Transverse colon (tissue), 4 donors: Measurements from ENCODE around the gene WDR76. TPM values are rescaled to one million over a fixed set of nuclear protein-coding genes. Genes with fewer than 3 reads are reported as not detected.
"Not testable (repeated sequence)": the region's sequence is repeated elsewhere in the genome, so short reads cannot be mapped to it uniquely, and the experiment has no call there.

Experiments used
- DNase-seq: peaks from one replicate; pipeline ENCODE4 v3.0.0-alpha.2; 2019
- H3K27ac ChIP-seq, 4 donors: fragments of 200-600 bp; sonication (generic); 2 replicates each; pipeline ENCODE4 v1.5.1; 2016 to 2018; ENCODE audit warnings: inconsistent platforms in 4 of 4
- H3K27me3 ChIP-seq: fragments of 200-600 bp; sonication (generic); 2 replicates; pipeline ENCODE4 v1.5.1; 2017; ENCODE audit warnings: inconsistent platforms
- H3K36me3 ChIP-seq, 4 donors: fragments of 200-600 bp; sonication (generic); 2 replicates each; pipeline ENCODE4 v1.5.1; 2017 to 2019; ENCODE audit warnings: inconsistent platforms in 4 of 4
- H3K4me1 ChIP-seq, 4 donors: fragments of 200-600 bp; sonication (generic); 2 replicates each; pipeline ENCODE4 v1.5.1; 2017 to 2020; ENCODE audit warnings: inconsistent platforms in 4 of 4
- H3K4me3 ChIP-seq, 4 donors: fragments of 200-600 bp; sonication (generic); 1 replicate in 1 of 4; 2 replicates in 3 of 4; pipeline versions ENCODE4 v1.5.1 to v1.6.1; 2017 to 2019; ENCODE audit warnings: inconsistent platforms in 4 of 4
- H3K9me3 ChIP-seq, 2 donors: fragments of 200-600 bp; sonication (generic); 2 replicates each; pipeline ENCODE4 v1.5.1; 2017 to 2019; ENCODE audit warnings: inconsistent platforms in 2 of 2
- EP300 ChIP-seq: sonication (generic); formaldehyde crosslinking; IDR thresholded peaks from one replicate; pipeline ENCODE4 v1.6.1; 2017; ENCODE audit warnings: antibody characterized with exemption, low read depth
- POLR2A ChIP-seq: fragments of 450-650 bp; IDR thresholded peaks from one replicate; pipeline ENCODE4 v1.6.1; 2016; ENCODE audit warnings: antibody characterized with exemption, mild to moderate bottlenecking, moderate library complexity
- POLR2AphosphoS5 ChIP-seq, 3 donors: sonication (generic); formaldehyde crosslinking; IDR thresholded peaks; one replicate each; pipeline ENCODE4 v1.6.1; 2016; ENCODE audit warnings: antibody characterized with exemption in 3 of 3
- WGBS, 2 donors: methylation state at CpG; one replicate each; pipeline ENCODE4 v1.1.5; 2018; ENCODE audit warnings: low coverage in 1 of 2; 5-methylcytosine and 5-hydroxymethylcytosine counted together
- in situ Hi-C, 4 donors: fragments of 200-750 bp; cut with MboI; loops; one replicate each; pipeline versions ENCODE4 v1.15.0 to v1.15.1; 2017; ENCODE audit warnings: low sequenced_read_pairs in 3 of 4, low pct_ligation_motif_present in 1 of 4, low pct_unique_long_range_greater_than_20kb in 1 of 4
- intact Hi-C: fragments of 100-400 bp; cut with DNase I; formaldehyde crosslinking; loops from one replicate; pipeline ENCODE4 v1.15.1; 2023; ENCODE audit warnings: low total_unique reads
- total RNA-seq, 4 donors: library from RNA; depleted of rRNA; stranded (reverse); fragments of >200 nt; gene quantifications; one replicate each; pipeline ENCODE4 v1.1.0, GENCODE V29; 2016
- TF ChIP-seq, protein P1 (sequence below), 5 experiments: fragments of 200-600 bp in 3 of 5; fragments of 450-650 bp in 2 of 5; sonication (generic) in 3 of 5; IDR thresholded peaks; 1 replicate in 2 of 5; 2 replicates in 3 of 5; pipeline ENCODE4 v1.5.1; 2016 to 2017; ENCODE audit warnings: antibody characterized with exemption in 5 of 5, inconsistent platforms in 3 of 5, mild to moderate bottlenecking in 2 of 5, moderate library complexity in 1 of 5

WDR76 gene
- total RNA-seq, 4 donors from 2014 or later = 0.20 to 4.8 (median 2.7) TPM; not detected in 1

DNA sequence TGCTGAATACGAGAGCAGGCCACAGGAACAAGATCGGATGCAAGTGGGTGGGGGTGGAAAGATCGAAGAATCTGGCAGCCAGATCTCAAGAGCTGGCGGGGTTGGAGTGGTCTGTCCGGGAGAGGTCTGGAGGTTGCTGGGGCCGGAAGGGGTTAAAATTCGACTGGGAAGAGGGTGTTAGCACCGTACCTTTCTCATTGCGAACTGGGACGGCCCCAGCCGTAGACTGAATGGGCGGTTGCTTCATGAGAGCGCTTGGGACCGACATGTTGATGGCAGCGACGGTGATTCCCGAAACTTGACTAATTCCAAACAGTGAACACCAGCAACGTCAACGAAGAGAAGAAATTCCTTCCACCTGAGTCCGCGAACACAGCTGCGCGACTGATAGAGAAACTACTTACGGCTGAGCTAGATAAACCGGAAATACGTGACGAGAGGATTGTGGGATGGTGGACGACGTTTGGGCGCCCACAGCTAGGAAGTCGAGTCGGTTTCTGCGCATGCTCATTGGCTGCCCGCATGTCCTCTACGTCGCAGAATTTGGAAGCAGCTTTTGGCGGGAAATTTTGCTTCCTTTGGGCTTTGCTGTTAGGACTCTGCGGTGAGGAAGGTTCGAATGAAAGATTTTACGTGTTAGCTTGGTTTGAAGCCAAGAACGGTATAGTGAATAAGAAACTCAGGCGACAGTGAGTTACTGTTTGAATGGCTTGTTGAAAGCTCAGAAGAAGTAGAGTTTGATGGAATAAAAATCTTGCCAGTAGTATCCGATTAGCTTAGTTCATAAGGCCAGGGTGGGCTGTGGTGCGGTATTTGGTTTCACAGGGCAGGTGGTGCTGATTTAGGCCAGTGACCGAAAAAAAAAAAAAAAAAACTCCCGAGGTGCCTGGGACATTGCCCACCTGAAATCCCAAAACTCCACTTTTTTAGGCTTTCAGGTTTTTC lies 2.2 kb upstream of the WDR76 start, which contains the start of gene MFAP1:
Gene MFAP1, minus strand, starts transcription at position 389 of the 945 bp plus-strand sequence. Its CDS starts 121 bp downstream, at position 268.
- intact Hi-C loops (no loop called here), in situ Hi-C loops (no loop called here)
- no peaks in the 10 kb centered on the region for H3K9me3 ChIP-seq
- H3K27ac ChIP-seq = peak within 1 kb of the TSS; percentile 85 to 95 (median 92)
- H3K36me3 ChIP-seq = no peaks in the 10 kb centered on the region
- 9 to 21% methylated on average over 19 to 46 of the region's 46 CpGs for WGBS, 2 donors
- peak within 1 kb of the TSS; percentile 60 to 89 (median 77) for H3K4me3 ChIP-seq
- DNase-seq = peak; percentile 95
- H3K27me3 ChIP-seq = no peaks in the 10 kb centered on the region
- H3K4me1 ChIP-seq = peaks cover 7 to 65% (median 31%) of the 10 kb centered on the region in 4 donors
- TF ChIP-seq, protein P1, sequence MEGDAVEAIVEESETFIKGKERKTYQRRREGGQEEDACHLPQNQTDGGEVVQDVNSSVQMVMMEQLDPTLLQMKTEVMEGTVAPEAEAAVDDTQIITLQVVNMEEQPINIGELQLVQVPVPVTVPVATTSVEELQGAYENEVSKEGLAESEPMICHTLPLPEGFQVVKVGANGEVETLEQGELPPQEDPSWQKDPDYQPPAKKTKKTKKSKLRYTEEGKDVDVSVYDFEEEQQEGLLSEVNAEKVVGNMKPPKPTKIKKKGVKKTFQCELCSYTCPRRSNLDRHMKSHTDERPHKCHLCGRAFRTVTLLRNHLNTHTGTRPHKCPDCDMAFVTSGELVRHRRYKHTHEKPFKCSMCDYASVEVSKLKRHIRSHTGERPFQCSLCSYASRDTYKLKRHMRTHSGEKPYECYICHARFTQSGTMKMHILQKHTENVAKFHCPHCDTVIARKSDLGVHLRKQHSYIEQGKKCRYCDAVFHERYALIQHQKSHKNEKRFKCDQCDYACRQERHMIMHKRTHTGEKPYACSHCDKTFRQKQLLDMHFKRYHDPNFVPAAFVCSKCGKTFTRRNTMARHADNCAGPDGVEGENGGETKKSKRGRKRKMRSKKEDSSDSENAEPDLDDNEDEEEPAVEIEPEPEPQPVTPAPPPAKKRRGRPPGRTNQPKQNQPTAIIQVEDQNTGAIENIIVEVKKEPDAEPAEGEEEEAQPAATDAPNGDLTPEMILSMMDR (IDR thresholded peaks at IDR 0.05) = no peak
- TF ChIP-seq POLR2AphosphoS5 (IDR thresholded peaks at IDR 0.05) = peak; percentile 95 to 99 (median 98)
- TF ChIP-seq EP300 = no peak
- peak; percentile 96 for TF ChIP-seq POLR2A

DNA sequence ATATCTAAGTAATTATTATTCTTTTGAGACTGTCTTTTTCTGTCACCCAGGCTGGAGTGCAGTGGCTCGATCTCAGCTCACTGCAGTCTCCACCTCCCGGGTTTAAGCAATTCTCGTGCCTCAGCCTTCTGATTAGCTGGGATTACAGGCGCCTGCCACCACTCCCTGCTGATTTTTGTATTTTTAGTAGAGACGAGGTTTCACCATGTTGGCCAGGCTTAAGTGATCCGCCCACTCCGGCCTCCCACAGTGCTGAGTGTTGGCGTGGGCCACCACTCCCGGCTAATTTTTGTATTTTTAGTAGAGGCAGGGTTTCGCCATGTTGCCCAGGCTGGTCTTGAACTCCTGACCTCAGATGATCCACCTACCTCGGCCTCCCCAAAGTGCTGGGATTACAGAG lies 1.5 kb upstream of the WDR76 start:
- in situ Hi-C loops, H3K36me3 ChIP-seq, intact Hi-C loops, H3K9me3 ChIP-seq, DNase-seq, H3K27me3 ChIP-seq, H3K27ac ChIP-seq, H3K4me3 ChIP-seq: not testable (repeated sequence)
- H3K4me1 ChIP-seq = peaks cover 7 to 63% (median 31%) of the 10 kb centered on the region in 4 donors
- WGBS, 2 donors = 90 to 94% methylated on average over 2 to 11 of the region's 11 CpGs

DNA sequence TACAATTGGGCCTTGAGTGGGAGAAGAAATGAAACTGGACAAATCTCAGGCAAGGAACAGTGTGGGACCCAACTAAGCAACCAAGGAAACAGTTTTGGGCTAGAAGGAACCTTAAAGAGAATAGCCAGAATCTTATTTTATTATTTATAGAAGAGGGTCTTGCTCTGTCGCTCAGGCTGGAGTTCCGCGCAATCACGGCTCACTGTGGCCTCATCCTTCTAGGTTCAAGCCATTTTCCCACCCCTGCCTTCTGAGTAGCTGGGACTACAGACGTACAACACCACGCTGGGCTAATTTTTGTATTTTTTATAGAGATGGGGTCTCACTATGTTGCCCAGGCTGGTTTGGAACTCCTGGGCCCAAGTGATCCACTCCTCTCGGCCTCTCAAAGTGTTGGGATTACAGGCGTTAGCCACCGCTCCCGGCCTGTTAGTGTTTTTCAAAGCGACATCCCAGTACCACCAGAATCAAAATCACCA lies 734 bp upstream of the WDR76 start:
- WGBS, 2 donors = 97% methylated on average over 11 of the region's 11 CpGs; no CpG with 5 or more reads in 1 of the 2 donors
- H3K36me3 ChIP-seq = no peaks in the 10 kb centered on the region
- H3K9me3 ChIP-seq = no peaks in the 10 kb centered on the region
- DNase-seq = no peak
- H3K27me3 ChIP-seq = no peaks in the 10 kb centered on the region
- TF ChIP-seq, protein P1 (IDR thresholded peaks at IDR 0.05) = no peak
- TF ChIP-seq POLR2AphosphoS5 (IDR thresholded peaks at IDR 0.05) (no peak), EP300 (no peak), POLR2A (no peak)
- peaks cover 7 to 56% (median 31%) of the 10 kb centered on the region in 4 donors for H3K4me1 ChIP-seq
- intact Hi-C loops (no loop called here), in situ Hi-C loops (no loop called here)
- peak overlapping the region in 3 of 4 donors; percentile 38 to 56 (median 42) for H3K4me3 ChIP-seq
- H3K27ac ChIP-seq = peak overlapping the region; percentile 73 to 84 (median 78)

DNA sequence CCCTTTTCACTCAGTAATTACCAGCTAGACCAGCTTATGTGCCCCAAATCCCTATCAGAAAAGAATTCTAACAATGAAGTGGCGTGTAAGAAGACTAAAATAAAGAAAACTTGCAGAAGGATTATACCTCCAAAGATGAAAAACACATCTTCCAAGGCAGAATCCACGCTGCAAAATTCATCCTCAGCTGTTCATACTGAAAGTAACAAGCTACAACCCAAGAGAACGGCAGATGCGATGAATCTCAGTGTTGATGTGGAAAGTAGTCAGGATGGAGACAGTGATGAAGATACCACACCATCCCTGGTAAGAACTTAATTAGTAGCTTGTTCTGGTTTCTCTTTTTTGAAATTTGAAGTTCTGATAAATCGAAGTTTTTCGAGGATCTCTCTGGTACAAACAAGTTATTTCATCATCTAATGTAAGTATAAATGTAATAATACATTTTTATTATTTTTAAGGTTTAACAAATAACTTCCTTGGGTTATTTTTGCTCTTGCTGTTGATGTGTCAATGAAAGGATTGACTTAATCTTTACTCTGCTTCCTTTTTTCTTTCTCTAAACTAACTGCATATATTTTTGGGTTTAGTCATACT lies 1.4 kb downstream of the WDR76 start:
- Histone ChIP-seq H3K27me3 (no peaks in the 10 kb centered on the region), H3K4me1 (peaks cover 7 to 35% (median 21%) of the 10 kb centered on the region in 4 donors), H3K4me3 (peak overlapping the region in 1 of 4 donors; percentile 4), H3K36me3 (no peaks in the 10 kb centered on the region), H3K27ac (peak overlapping the region; percentile 73 to 84 (median 78)), H3K9me3 (no peaks in the 10 kb centered on the region)
- DNase-seq = no peak
- TF ChIP-seq POLR2A = no peak
- TF ChIP-seq, protein P1 (IDR thresholded peaks at IDR 0.05) = no peak
- TF ChIP-seq EP300 = no peak
- TF ChIP-seq POLR2AphosphoS5 (IDR thresholded peaks at IDR 0.05) = no peak
- WGBS, 2 donors = 50 to 52% methylated on average over 6 of the region's 6 CpGs
- intact Hi-C loops = no loop called here
- in situ Hi-C loops = no loop called here

DNA sequence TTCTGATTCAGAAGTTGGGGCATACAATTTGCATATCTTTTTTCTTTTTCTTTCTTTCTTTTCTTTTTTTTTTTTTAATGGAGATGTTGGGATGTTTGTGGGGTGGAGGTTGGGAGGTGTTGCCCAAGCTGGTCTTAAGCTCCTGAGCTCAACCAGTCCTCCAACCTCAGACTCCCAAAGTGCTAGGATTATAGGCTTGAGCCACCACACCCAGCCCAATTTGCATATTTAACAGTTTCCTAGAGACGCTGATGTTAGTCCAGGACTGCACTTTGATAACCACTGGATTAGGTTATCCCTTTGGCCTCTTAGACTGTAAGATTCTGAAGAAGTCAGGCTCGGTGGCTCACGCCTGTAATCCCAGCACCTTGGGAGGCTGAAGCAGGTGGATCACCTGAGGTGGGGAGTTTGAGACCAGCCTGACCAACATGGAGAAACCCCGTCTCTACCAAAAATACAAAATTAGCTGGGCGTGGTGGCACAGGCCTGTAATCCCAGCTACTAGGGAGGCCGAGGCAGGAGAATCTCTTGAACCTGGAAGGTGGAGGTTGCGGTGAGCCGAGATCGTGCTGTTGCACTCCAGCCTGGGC lies 3.2 kb downstream of the WDR76 start:
- DNase-seq, H3K4me3 ChIP-seq, intact Hi-C loops, H3K9me3 ChIP-seq, in situ Hi-C loops, H3K27ac ChIP-seq, H3K27me3 ChIP-seq, H3K36me3 ChIP-seq: not testable (repeated sequence)
- 89% methylated on average over 9 of the region's 9 CpGs; no CpG with 5 or more reads in 1 of the 2 donors for WGBS, 2 donors
- peaks cover 0 to 22% (median 14%) of the 10 kb centered on the region in 4 donors for H3K4me1 ChIP-seq

DNA sequence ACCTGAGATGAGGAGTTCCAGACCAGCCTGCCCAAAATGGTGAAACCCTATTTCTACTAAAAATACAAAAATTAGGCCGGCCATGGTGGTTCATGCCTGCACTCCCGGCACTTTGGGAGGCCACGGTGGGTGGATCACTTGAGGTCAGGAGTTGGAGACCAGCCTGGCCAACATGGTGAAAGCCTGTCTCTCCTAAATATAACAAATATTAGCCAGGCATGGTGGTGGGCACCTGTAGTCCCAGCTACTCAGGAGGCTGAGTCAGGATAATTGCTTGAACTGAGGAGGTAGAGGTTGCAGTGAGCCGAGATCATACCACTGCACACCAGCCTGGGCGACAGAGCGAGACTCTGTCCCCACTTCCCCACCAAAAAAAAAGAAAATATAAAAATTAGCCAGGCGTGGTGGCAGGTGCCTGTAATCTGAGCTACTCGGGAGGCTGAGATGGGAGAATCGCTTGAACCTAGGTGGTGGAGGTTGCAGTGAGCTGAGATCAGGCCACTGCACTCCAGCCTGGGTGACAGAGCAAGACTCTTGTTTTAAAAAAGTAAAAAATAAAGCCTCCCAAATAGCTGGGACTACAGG lies 4.0 kb downstream of the WDR76 start:
- H3K4me1 ChIP-seq = peaks cover 0 to 21% (median 14%) of the 10 kb centered on the region in 4 donors
- H3K36me3 ChIP-seq, H3K27ac ChIP-seq, DNase-seq, H3K4me3 ChIP-seq, intact Hi-C loops, H3K9me3 ChIP-seq, in situ Hi-C loops, H3K27me3 ChIP-seq: not testable (repeated sequence)
- WGBS, 2 donors = 92% methylated on average over 3 to 9 of the region's 9 CpGs
